Measurements from ENCODE around the gene ARHGAP6. TPM values are rescaled to one million over a fixed set of nuclear protein-coding genes. Genes with fewer than 3 reads are reported as not detected.
A peak's percentile ranks its signal among the peaks of the same experiment; 100 is the strongest.

Gene ARHGAP6
- total and polyA plus RNA-seq, 2 of the 4 experiments (the other 2 are of a cell fraction), result 1.4 to 1.8 TPM

DNA sequence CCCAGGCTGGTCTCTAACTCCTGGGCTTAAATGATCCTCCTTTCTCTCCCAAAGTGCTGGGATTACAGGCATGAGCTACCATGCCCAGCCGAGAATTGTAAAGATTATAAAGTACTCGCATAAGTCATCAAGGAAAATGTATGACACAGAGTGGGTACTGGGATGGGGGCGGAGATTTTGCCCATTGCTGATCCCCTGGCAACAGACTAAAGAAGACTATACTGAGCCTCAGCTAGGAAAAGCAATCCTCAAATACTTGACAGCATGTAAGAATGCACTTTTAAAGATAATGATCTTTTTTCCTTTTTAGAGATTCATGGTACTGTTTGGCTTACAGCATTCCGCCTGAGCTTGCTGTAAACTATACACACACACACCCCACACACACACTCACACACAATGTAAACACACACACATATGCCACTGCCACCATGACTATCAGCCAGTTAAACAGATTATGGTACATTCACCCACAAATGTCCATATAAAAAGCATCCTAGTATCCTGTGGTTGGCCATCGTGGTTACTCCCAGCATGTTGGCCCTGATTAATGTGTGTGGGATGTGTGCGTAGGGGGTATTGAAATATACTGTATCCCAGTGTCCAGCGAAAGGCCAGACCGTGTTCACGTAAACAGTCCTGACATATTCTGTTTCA lies 259.5 kb downstream of the ARHGAP6 start:
- peak overlapping the region; percentile 75; the same call in 1 of the 2 replicates for H3K18ac ChIP-seq (ENCODE audit: low read depth, low read length)
- H3K14ac ChIP-seq (replicated peaks; ENCODE audit: low read depth, low read length), result no peak overlapping the region; the same call in 1 of the 2 replicates
- peak overlapping the region; percentile 18 for H2AFZ ChIP-seq (replicated peaks; ENCODE audit: low read length, poor library complexity)
- H4K20me1 ChIP-seq (ENCODE audit: insufficient read depth, low read length), result no peaks in the 10 kb centered on the region
- H2BK120ac ChIP-seq (ENCODE audit: low read depth, low read length), result peak overlapping the region; percentile 18; the same call in 1 of the 2 replicates
- dilution Hi-C loops (cut with HindIII; ENCODE audit: low sequenced_read_pairs, unreplicated experiment), result no loop called here
- H3K4me1 ChIP-seq (ENCODE audit: control insufficient read depth, insufficient read depth, low read length), result 0 out of 2 replicates have a peak, but pooled peaks cover 2% of the 10 kb centered on the region
- no peak overlapping the region; the same call in 1 of the 2 replicates for H4K91ac ChIP-seq (ENCODE audit: insufficient read depth, low read depth, low read length)
- no peak overlapping the region for H2BK15ac ChIP-seq (ENCODE audit: low read depth, low read length)
- no peak overlapping the region for H3K9ac ChIP-seq (ENCODE audit: low read depth, low read length)
- H3K4ac ChIP-seq (ENCODE audit: low read depth, low read length), result no peak overlapping the region
- no peak overlapping the region for H3K56ac ChIP-seq (ENCODE audit: extremely low read depth, insufficient read depth, low read length)
- WGBS, 2 experiments (ENCODE audit: extremely low coverage in 2 of 2, insufficient read length in 1 of 2), result 40% methylated on average over 1 of the region's 9 CpGs; no CpG with 5 or more reads in 1 of the 2 experiments
- H3K4me3 ChIP-seq (ENCODE audit: insufficient read depth, low read depth, low read length), result peak overlapping the region; percentile 18; the same call in 1 of the 2 replicates
- intact Hi-C loops (cut with micrococcal nuclease), result no loop called here
- no TSS peak for BruUV-seq (replicated peaks)
- no peaks in the 10 kb centered on the region for H3K36me3 ChIP-seq (ENCODE audit: control insufficient read depth, insufficient read depth, low read length)
- peak overlapping the region in 1 of 2 experiments; percentile 15; a peak in 1 of 4 replicates for H4K8ac ChIP-seq (ENCODE audit: low read depth in 2 of 2, low read length in 2 of 2)
- H2BK20ac ChIP-seq (ENCODE audit: low read depth, low read length), result peak overlapping the region; percentile 46; the same call in 1 of the 2 replicates
- H4K5ac ChIP-seq (ENCODE audit: low read depth, low read length), result no peak overlapping the region
- H3K23ac ChIP-seq (ENCODE audit: low read depth, low read length), result no peak overlapping the region
- ATAC-seq (ENCODE audit: low read depth) (peak; percentile 78), DNase-seq (peak; percentile 76)
- H3K4me2 ChIP-seq (ENCODE audit: low read depth, low read length), result peak overlapping the region; percentile 52
- peak overlapping the region; percentile 67 for H2BK5ac ChIP-seq (ENCODE audit: low read depth, low read length, poor library complexity, severe bottlenecking)
- no peak overlapping the region for H2AK5ac ChIP-seq (ENCODE audit: low read depth, low read length)
- H3K27ac ChIP-seq (ENCODE audit: insufficient read depth, low read length), result peak overlapping the region; percentile 30; the same call in 1 of the 2 replicates
- POLR2A ChIA-PET (ENCODE audit: unreplicated experiment), result no interaction called here
- no peaks in the 10 kb centered on the region for H3K9me3 ChIP-seq (ENCODE audit: control insufficient read depth, insufficient read depth, low read length)
- peak overlapping the region; percentile 68 for H2AK9ac ChIP-seq (replicated peaks; ENCODE audit: low read depth, low read length, poor library complexity)
- H3K27me3 ChIP-seq (ENCODE audit: control insufficient read depth, insufficient read depth, low read length), result no peaks in the 10 kb centered on the region
- no peaks in the 10 kb centered on the region for H3K79me1 ChIP-seq (ENCODE audit: low read depth in 1 of 2, low read length in 2 of 2)
- in situ Hi-C loops (cut with MboI; ENCODE audit: low sequenced_read_pairs), result no loop called here
- CTCF ChIA-PET, result no interaction called here
- H3K9me1 ChIP-seq (ENCODE audit: insufficient read depth, low read length), result no peaks in the 10 kb centered on the region
- TF ChIP-seq MAZ (IDR thresholded peaks at IDR 0.05; ENCODE audit: borderline replicate concordance, low read depth, low read length) (no peak), CTCF (conservative IDR thresholded peaks at IDR 0.05; ENCODE audit: low read depth, low read length) (no peak), ELK1 (IDR thresholded peaks at IDR 0.05; ENCODE audit: borderline replicate concordance, low read depth, low read length) (no peak), RAD21 (IDR thresholded peaks at IDR 0.05; ENCODE audit: low read length) (no peak), NFE2L2 (IDR thresholded peaks at IDR 0.05; ENCODE audit: low read depth, low read length) (no peak), POLR2A (IDR thresholded peaks at IDR 0.05; ENCODE audit: low read depth, low read length) (no peak), BHLHE40 (IDR thresholded peaks at IDR 0.05; ENCODE audit: low read depth, low read length) (no peak), RCOR1 (IDR thresholded peaks at IDR 0.05; ENCODE audit: insufficient replicate concordance, low read length) (no peak), MAFK (IDR thresholded peaks at IDR 0.05; ENCODE audit: low read depth, low read length) (no peak), SMC3 (IDR thresholded peaks at IDR 0.05; ENCODE audit: low read depth, low read length) (no peak), FOS (IDR thresholded peaks at IDR 0.05; ENCODE audit: low read depth, low read length) (no peak), MXI1 (IDR thresholded peaks at IDR 0.05; ENCODE audit: borderline replicate concordance, low read depth, low read length) (no peak), RFX5 (IDR thresholded peaks at IDR 0.05; ENCODE audit: low read depth, low read length) (no peak), CHD1 (IDR thresholded peaks at IDR 0.05; ENCODE audit: low read depth, low read length) (no peak)
- TF ChIP-seq, protein P1, sequence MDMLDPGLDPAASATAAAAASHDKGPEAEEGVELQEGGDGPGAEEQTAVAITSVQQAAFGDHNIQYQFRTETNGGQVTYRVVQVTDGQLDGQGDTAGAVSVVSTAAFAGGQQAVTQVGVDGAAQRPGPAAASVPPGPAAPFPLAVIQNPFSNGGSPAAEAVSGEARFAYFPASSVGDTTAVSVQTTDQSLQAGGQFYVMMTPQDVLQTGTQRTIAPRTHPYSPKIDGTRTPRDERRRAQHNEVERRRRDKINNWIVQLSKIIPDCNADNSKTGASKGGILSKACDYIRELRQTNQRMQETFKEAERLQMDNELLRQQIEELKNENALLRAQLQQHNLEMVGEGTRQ (IDR thresholded peaks at IDR 0.05; ENCODE audit: low read depth, low read length), result no peak
